Left lung (tissue), 10 donors: ENCODE data around the gene CAMTA1. TPM values are rescaled to one million over a fixed set of nuclear protein-coding genes. Genes with fewer than 3 reads are reported as not detected.

Experiments used
- ATAC-seq: fragments of 200-7000 bp; cut with Tn5 transposase; one replicate; pipeline ENCODE4 v1.9.1; 2020; ENCODE audit warnings: moderate library complexity
- DNase-seq, 4 donors: peaks; one replicate each; pipeline ENCODE4 v3.0.0-alpha.2; 2013 to 2020
- H3K27ac ChIP-seq, 2 donors: fragments of 200-600 bp; sonication (generic) in 1 of 2; one replicate each; pipeline versions ENCODE4 v1.5.0 to v1.8.0; 2020 to 2021
- H3K27me3 ChIP-seq, 2 donors: fragments of 200-600 bp; sonication (generic) in 1 of 2; one replicate each; pipeline versions ENCODE4 v1.5.0 to v1.8.0; 2020 to 2021
- H3K36me3 ChIP-seq, 2 donors: fragments of 200-600 bp; sonication (generic) in 1 of 2; one replicate each; pipeline versions ENCODE4 v1.5.0 to v1.8.0; 2020 to 2021
- H3K4me1 ChIP-seq, 2 donors: fragments of 200-600 bp; one replicate each; pipeline ENCODE4 v1.8.0; 2021
- H3K4me3 ChIP-seq, 2 donors: fragments of 200-600 bp; sonication (generic) in 1 of 2; one replicate each; pipeline versions ENCODE4 v1.5.0 to v1.8.0; 2020 to 2021; ENCODE audit warnings: mild to moderate bottlenecking in 1 of 2
- H3K9me3 ChIP-seq, 2 donors: fragments of 200-600 bp; sonication (generic) in 1 of 2; one replicate each; pipeline versions ENCODE4 v1.5.0 to v1.8.0; 2020 to 2021
- CTCF ChIP-seq, 2 donors: fragments of 200-600 bp; sonication (generic) in 1 of 2; IDR thresholded peaks; one replicate each; pipeline versions ENCODE4 v1.5.0 to v1.8.0; 2021; ENCODE audit warnings: antibody characterized with exemption in 2 of 2
- intact Hi-C, 2 donors: fragments of 100-400 bp; cut with DNase I; formaldehyde crosslinking; loops; one replicate each; pipeline versions ENCODE4 v1.11.2 to v1.14.2; 2022
- polyA plus RNA-seq, 6 donors: library from polyadenylated mRNA; unstranded; fragments of 120-200 nt; gene quantifications; one replicate each; pipeline ENCODE4 v1.2.1, GENCODE V29; 2013; ENCODE audit not compliant: insufficient read length in 6 of 6
- total RNA-seq, 2 donors: library from RNA; stranded (reverse); fragmentation: NEBNext Ultra II Directional; extraction: Animal tissue kit (Norgen Biotek cat#: 25700); gene quantifications; one replicate each; pipeline ENCODE4 v1.2.1, GENCODE V29; 2021
- donor health status: DM: no; HTN: yes; CAD: no.
- donor health status: DM: no; HTN: no; CAD: no.

The CAMTA1 gene
- total and polyA plus RNA-seq, 8 donors, result 42.7 to 69.1 (median 49.4) TPM

- ATAC-seq, result no peak
- H3K27me3 ChIP-seq, result peaks cover 0 to 61% of the 10 kb centered on the region in 2 donors
- no peaks in the 10 kb centered on the region for H3K9me3 ChIP-seq
- no peaks in the 10 kb centered on the region for H3K36me3 ChIP-seq
- no peak overlapping the region for H3K4me3 ChIP-seq
- intact Hi-C loops, result no loop called here
- H3K27ac ChIP-seq, result no peak overlapping the region
- no peak for TF ChIP-seq CTCF (IDR thresholded peaks at IDR 0.05)
- no peak for DNase-seq
- H3K4me1 ChIP-seq, result no peaks in the 10 kb centered on the region
Observed at GRCh38 chr1:7095343-7095964, 310.2 kb downstream of the CAMTA1 start.

- no peaks in the 10 kb centered on the region for H3K9me3 ChIP-seq
- H3K27me3 ChIP-seq, result peaks cover 0 to 68% of the 10 kb centered on the region in 2 donors
- no peak for TF ChIP-seq CTCF (IDR thresholded peaks at IDR 0.05)
- H3K4me1 ChIP-seq, result no peaks in the 10 kb centered on the region
- intact Hi-C loops, result no loop called here
- no peaks in the 10 kb centered on the region for H3K36me3 ChIP-seq
- no peak overlapping the region for H3K4me3 ChIP-seq
- ATAC-seq (no peak), DNase-seq (no peak)
- H3K27ac ChIP-seq, result no peak overlapping the region
Observed at GRCh38 chr1:7097938-7098592, 312.8 kb downstream of the CAMTA1 start.

GRCh38 chr1:7098641-7099040 lies 313.4 kb downstream of the CAMTA1 start:
- Histone ChIP-seq H3K4me1 (no peaks in the 10 kb centered on the region), H3K27ac (no peak overlapping the region), H3K36me3 (no peaks in the 10 kb centered on the region), H3K4me3 (no peak overlapping the region), H3K27me3 (peaks cover 0 to 64% of the 10 kb centered on the region in 2 donors), H3K9me3 (no peaks in the 10 kb centered on the region)
- intact Hi-C loops, result no loop called here
- no peak for DNase-seq
- no peak for ATAC-seq
- TF ChIP-seq CTCF (IDR thresholded peaks at IDR 0.05), result no peak

GRCh38 chr1:7100479-7100878 lies 315.2 kb downstream of the CAMTA1 start:
- no peak for ATAC-seq
- no peaks in the 10 kb centered on the region for H3K4me1 ChIP-seq
- no peaks in the 10 kb centered on the region for H3K36me3 ChIP-seq
- H3K9me3 ChIP-seq, result no peaks in the 10 kb centered on the region
- no peak for TF ChIP-seq CTCF (IDR thresholded peaks at IDR 0.05)
- DNase-seq, result peak in 1 of 4 donors; percentile 53
- intact Hi-C loops, result no loop called here
- no peak overlapping the region for H3K27ac ChIP-seq
- no peak overlapping the region for H3K4me3 ChIP-seq
- peaks cover 0 to 49% of the 10 kb centered on the region in 2 donors for H3K27me3 ChIP-seq

GRCh38 chr1:7101187-7101586 lies 315.9 kb downstream of the CAMTA1 start:
- H3K4me1 ChIP-seq, result no peaks in the 10 kb centered on the region
- H3K27ac ChIP-seq, result no peak overlapping the region
- H3K9me3 ChIP-seq, result no peaks in the 10 kb centered on the region
- H3K27me3 ChIP-seq, result peaks cover 0 to 42% of the 10 kb centered on the region in 2 donors
- intact Hi-C loops, result no loop called here
- H3K36me3 ChIP-seq, result no peaks in the 10 kb centered on the region
- DNase-seq (no peak), ATAC-seq (no peak)
- H3K4me3 ChIP-seq, result no peak overlapping the region
- no peak for TF ChIP-seq CTCF (IDR thresholded peaks at IDR 0.05)
